Stimulated activated CD4-positive, alpha-beta T cell treated with anti-CD3 and anti-CD28 coated beads, TNF-alpha, amount 100 ng/mL, for 24 hours (primary cell): Measurements from ENCODE around the gene IDI1.
"Not testable (repeated sequence)": the region's sequence is repeated elsewhere in the genome, so short reads cannot be mapped to it uniquely, and the experiment has no call there.

Source experiments
- DNase-seq, 3 experiments: peaks; one replicate each; pipeline ENCODE4 v3.0.0-alpha.2; 2020; ENCODE audit warnings: low read depth in 3 of 3

IDI1 gene

DNA sequence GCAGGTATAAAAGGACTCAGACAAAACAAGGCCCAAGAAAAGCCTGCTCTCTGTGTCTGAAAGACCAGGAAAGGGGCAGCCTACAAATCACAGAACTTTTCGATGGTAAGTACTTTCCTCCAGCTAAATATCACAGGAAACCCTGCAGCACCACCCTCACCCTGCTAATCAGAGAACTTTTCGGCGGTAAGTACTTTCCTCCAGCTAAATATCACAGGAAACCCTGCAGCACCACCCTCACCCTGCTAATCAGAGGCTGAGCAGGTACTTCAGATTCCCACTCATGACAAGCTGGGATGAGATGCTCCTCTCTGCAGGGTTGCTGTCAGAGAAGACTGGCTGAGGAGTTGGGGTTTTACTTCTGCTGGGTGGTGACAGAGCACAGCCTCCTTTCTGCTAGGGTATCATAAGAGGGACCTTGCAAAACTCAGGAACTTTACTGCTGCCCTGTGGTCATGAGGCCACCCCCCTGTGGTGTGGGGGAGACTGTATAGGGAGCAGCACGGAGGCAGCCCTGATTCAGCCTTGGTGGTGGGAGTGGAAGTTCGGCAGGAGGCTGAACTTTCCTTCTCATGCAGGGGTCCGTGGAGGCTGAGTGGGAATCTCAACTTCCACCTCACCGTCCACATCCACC, 14.4 kb upstream of the IDI1 start:
- DNase-seq, result no peak

DNA sequence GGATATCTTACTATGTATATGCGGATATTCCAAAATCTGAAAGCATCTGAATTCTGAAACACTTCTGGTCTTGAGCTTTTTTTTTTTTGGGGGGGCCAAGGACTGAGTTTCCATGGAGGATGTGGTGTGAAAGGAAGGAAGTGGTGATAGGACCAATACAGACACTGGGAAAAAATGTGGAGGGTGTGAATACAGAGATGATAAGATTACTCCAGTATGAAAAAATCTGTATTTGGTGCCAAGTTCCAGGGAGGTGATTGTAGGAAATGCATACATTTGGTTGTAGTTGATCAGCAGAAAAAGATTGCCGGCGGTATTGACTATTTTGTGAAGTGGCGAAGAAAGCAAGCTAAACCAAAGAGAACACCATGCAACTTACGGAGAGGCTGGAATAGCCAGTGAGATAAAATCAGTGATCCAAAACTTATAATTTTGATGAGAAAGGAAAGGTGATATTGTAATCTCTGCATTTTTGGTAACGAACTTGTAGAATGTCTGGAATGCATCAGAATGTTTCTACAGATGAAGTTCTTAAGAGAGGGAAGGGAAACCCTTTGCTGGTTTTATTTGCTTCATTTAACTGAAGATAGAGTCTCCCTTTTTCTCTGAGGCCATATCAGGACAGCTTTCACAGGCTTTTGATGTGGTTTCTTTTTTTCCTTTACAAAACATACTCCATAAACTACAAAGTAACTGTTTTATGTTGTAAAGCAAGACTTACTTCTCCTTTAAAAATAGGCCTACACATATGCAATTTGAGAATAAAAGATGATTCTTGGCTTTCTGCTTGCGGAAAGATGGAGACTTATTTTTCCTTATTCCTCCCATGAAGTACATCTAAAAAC, 13.2 kb upstream of the IDI1 start:
- no peak for DNase-seq

DNA sequence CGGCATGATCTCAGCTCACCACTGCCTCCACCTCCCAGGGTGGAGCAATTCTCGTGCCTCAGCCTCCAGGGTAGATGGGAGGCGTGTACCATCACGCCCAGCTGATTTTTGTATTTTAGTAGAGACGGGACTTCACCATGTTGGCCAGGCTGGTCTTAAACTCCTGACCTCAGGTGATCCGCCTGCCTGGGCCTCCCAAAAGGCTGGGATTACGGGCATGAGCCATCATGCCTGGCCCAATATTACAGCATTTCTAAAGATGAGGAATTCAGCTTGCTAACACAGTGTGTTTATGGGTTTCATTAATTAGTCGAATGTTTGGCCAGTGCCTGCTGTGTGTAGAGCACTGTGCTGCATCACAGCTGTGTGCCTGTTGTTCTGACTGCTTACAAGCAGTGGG, 11.0 kb upstream of the IDI1 start:
- no peak for DNase-seq

- DNase-seq, result no peak
Measured at GRCh38 chr10:1058017-1058416, 9.1 kb upstream of the IDI1 start.

- no peak for DNase-seq
Measured at GRCh38 chr10:1057106-1057657, 8.3 kb upstream of the IDI1 start.

DNA sequence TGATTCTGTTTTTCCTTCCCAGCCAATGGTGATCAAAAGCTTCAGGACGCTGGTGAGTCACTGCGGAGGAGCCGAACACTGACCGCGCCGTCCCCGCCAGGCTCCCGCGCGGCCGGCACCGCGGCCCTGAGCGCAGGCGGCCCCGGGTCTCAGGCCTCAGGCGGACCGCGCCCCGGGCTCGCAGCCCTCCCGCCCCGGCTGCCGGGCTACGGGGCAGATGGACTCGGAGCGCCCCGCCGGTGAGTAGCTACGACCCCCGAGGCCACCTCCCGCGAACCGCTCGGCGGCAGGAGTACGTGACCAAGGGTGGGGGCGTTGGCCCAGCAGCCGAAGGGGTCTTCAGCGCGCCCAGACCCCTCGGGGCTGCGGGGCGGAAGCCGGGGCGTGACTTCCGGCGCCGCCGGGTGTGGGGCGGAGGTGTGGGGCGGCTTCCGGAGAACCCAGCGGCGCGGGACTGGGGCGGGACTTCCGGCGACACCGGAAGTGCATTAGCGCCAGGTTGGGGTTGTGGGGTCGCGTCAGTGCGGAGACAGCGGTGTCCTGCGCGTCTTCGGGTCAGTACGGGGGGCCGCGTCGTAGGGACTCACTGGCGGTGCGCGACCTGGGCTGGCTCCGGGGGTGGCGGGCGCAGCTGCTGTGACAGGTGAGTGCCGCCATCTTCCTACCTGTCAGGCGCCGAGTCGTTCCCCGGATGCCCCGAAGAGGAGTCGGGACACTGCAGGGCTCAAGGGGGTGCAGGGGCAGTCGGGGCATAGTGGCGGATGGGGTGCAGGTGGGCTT, 7.6 kb upstream of the IDI1 start, which contains the start of gene WDR37:
Gene WDR37 (plus strand): TSS at position 60 of the 780 bp plus-strand sequence. CDS start 15,771 bp downstream, outside the sequence.
- DNase-seq, result peak; percentile 77 to 86 (median 84)

- no peak for DNase-seq
Measured at GRCh38 chr10:1054684-1055083, 5.8 kb upstream of the IDI1 start.

DNA sequence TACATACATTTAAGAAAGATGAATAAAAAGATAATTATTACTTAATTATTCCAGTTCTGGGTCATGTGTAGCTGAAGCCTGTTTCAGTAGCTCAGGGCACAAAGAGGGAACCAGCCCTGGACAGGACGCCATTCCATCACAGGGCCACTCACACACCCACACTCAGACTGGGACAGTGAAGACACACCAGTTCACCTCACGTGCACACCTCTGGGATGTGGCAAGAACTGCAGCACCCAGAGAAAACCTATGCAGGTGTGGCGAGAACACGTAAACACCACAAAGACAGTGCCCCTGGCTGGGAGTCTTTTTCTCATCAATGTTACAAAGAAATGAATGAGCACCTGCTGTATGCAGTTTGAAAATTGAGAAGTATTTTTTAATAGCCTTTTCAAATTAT, 1.6 kb upstream of the IDI1 start:
- DNase-seq, result peak in 1 of 3 experiments; percentile 35

DNA sequence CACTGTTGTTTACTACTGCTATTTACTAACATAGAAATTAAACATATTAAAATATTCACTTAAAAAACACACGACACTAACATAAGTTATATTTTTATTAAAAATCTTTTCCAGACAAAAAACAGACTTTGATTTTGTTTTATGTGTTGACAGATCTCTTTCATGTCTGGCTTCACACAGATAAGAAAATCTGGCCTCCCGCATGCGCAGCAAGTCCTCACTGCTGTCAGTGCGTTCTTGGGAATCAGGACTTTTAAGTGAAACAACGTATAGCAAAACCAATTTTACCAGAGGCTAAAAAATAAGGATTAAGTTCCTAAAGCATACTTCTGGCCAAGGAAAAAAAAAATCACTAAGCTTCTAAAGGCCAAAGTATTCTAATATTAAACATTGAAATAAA, 1.2 kb upstream of the IDI1 start:
- no peak for DNase-seq

- DNase-seq, result no peak
Measured at GRCh38 chr10:1049425-1049958, 573 bp upstream of the IDI1 start.

GRCh38 chr10:1048349-1048731, 579 bp downstream of the IDI1 start:
- DNase-seq, result no peak

DNA sequence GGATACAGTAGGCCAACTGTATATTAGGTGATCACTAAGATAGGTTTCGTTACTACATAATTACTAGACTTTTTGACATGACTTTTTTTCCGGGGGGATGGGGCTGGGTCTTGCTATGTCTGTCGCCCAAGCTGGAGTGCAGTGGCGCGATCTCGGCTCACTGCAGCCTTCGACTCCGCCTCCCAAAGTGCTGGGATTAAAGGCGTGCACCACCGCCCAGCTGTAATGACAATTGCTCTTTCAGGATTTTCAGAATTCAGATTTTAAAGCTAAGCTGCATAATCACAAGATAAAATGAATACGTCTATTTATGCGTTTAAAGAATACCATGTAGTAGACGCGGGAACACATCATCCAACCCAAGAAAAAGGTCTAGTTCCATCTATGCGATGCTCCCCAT, 982 bp downstream of the IDI1 start:
- no peak for DNase-seq

DNA sequence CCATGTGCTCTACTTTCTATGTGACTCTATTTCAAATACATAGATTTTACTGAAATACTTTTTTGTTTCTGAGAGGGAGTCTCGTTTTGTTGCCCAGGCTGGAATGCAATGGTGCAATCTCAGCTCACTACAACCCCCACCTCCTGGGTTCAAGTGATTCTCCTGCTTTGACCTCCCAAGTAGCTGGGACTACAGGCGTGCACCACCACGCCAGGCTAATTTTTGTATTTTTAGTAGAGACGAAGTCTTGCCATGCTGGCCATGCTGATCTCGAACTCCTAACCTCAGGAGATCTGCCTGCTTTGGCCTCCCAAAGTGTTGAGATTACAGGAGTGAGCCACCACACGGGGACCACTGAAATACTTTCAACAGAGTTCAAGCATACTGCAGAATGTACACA, 3.5 kb downstream of the IDI1 start:
- no peak for DNase-seq

- DNase-seq, result no peak
Measured at GRCh38 chr10:1044964-1045363, 4.0 kb downstream of the IDI1 start.

- no peak for DNase-seq
Measured at GRCh38 chr10:1044146-1044545, 4.8 kb downstream of the IDI1 start.

DNA sequence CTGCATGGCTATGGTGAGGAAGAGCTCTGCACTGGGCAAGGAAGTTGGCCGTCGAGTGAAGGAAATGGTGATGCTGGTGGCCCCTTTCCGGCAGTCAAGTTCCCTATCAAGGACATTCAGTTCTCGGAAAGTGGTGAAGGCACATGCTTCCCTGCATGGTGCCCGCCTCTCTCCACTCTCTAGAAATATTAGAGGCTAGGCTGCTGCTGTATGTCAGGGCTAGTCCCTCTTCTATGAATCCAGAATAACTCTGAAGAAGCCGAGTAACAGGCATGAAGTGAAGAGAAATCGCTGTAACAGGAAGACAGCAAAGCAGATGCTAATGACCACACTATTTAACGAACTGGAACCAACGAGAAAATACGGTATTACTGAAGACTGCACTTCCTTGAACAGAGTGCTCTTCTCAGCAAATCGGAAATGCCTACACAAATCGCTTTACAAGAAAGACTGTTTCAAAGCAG, 5.4 kb downstream of the IDI1 start:
- no peak for DNase-seq

- no peak for DNase-seq
Measured at GRCh38 chr10:1041514-1041913, 7.4 kb downstream of the IDI1 start.

DNA sequence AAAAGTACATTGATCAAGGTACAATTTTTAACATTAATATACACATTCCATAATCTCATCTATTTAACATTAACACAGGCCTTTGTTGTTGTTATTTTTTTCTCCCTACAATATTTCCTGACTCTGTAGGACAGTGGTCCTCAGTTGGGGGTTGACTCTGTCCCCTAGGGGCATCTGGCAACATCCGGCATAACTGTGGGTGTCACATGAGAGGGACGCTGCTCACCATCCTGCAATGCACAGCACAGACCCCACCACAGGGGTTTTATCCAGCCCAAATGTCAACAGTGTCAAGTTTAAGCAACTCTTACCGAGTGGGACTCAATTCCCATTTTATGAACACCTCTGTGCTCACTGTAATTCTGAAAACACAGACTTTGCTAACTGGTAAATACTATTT, 8.8 kb downstream of the IDI1 start:
- no peak for DNase-seq

DNA sequence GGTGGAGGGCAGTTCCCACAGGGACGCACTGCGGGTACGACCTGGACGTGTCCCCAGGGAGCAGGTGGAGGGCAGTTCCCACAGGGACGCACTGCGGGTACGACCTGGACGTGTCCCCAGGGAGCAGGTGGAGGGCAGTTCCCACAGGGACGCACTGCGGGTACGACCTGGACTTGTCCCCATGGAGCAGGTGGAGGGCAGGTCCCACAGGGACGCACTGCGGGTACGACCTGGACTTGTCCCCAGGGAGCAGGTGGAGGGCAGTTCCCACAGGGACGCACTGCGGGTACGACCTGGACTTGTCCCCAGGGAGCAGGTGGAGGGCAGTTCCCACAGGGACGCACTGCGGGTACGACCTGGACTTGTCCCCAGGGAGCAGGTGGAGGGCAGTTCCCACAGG, 10.2 kb downstream of the IDI1 start:
- DNase-seq, result not testable (repeated sequence)

DNA sequence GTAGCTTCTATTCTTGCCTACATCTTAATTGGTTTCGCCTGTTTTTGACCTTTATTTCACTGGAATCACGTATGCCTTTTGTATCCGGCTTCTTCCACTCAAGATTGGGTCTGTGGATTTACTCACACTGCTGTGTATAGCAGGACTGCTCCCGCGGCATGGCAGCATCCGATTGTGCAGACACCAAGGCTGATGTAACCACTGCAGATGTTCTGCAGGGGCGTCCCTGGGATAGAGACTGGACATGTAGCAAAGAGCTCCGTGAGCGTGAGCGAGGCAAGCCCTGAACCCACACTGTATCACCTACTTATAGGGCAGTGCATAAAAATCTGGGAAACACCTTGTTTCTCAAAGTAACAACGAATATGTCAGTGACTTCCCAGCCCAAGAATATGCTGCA, 11.8 kb downstream of the IDI1 start:
- no peak for DNase-seq

- DNase-seq, result no peak
Measured at GRCh38 chr10:1036341-1036791, 12.6 kb downstream of the IDI1 start.

- no peak for DNase-seq
Measured at GRCh38 chr10:1035201-1035600, 13.7 kb downstream of the IDI1 start.
